NCI-H460 (cell line): ENCODE measurements around the gene PRSS23. TPM values are rescaled to one million over a fixed set of nuclear protein-coding genes. Genes with fewer than 3 reads are reported as not detected.
A peak's percentile ranks its signal among the peaks of the same experiment; 100 is the strongest.
"Not testable (repeated sequence)": the region's sequence is repeated elsewhere in the genome, so short reads cannot be mapped to it uniquely, and the experiment has no call there.

ENCODE experiments used
- DNase-seq: peaks from one replicate; pipeline ENCODE4 v3.0.0-alpha.2; 2016; ENCODE audit warnings: low read depth; ENCODE audit errors: extremely low read depth
- total RNA-seq: library from RNA; depleted of rRNA; stranded (reverse); fragments of >200 nt; shearing (Covaris generic); gene quantifications from 2 replicates; pipeline ENCODE4 v1.2.3, GENCODE V29; 2014; rRNA removed

The PRSS23 gene
- total RNA-seq, 1 experiment from 2014 or later: 180 TPM

DNA sequence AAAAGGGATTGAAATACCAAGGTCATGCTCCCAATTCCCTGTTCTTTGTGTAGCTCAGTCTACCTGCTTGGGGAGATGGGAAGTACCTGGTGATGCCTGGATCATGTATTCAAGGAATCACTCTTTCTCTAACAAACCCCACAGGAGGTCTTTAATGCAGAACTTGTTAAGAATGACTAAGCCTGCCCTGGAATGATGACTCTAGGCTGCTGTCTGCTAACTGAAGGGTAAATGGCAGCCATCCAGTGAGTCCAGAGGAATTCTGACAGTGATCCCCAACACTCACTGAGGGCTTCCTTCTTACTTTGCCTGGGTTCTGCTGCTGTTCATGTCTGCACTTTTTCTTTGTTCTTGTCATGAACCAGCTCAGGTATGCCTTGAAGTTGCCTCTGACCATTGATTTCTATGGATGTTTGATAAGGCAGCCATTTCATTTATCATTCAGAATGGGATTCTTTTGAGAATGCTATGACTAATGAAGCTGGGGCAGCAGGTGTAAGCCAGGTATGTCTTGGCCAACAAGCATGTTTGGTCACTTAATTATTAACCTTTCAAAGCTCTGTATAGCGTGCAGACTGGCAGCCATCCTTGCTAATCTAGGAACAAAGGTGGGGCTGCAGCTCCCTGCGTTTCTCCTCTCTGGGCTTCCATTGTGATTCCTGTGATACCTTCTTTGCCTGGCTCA, 11.4 kb downstream of the PRSS23 start:
- DNase-seq: no peak

DNA sequence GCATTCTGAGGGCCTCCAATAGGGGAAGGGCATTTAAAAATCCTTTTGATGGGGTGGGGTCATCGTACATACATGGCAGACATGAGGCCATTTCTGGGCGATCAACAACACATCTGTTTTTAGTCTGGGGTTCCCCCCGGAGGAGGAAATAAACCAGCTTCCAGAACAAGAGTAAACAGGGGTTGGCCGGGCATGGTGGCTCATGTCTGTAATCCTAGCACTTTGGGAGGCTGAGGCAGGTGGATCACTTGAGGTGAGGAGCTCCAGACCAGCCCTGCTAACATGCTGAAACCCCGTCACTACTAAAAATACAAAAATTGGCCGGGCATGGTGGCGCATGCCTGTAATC, 12.0 kb downstream of the PRSS23 start:
- no peak for DNase-seq

DNA sequence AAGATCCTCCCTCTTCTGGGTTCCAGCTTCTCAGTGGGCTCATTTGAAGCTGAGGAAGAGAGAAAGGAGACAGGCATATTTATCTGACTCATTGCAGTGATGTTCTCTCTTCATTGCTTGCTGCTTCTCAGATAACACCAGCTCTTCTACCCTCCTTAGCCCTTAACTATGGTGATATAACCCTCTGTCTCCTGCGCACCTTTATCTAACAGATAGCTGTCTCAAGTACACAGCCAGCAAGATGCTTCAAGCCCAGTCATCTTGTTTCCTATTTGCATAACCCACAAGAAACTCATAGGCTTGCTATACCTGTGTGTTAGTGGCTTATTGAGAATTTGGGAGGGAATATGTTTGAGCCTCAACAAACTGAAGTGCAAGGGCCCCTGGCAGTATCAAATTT, 12.6 kb downstream of the PRSS23 start:
- no peak for DNase-seq

DNA sequence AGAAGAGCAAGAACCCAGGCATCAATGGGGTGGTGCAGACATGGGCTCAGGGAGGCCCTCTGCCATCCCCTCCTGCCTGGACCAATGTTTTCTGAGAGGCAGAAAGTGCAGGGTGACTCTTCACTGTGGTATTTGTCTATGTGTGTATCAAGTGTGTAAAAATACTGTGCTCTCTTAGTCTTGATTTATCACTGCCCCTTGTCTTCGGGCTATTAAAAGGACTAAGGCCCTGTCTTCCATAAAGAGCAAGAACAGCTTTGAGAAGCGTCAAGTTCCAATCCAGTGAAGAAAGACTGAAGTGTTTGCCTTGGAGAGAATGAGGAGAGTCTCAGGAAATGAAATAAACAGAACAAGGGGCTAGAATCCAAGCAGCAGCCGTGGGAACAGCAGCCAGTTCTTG, 14.4 kb downstream of the PRSS23 start:
- DNase-seq: no peak

DNA sequence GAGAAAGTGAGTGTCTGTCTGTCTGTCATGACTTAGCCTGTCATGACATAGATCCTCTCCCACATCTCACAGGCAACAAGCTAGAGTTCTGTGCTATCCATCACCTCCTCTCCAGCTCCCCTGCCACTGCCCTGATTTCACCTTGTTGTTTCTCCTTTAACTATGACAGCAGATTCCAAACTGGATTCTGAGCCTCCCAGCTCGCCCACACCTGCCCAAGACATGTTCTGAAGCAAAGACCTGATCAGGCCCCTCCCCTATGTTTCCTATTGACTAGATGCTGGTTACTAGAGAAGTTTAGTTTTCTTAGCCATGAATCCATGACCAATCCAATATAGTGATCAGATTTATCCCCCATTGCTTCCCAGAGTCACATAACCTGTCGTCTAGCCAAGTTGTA, 15.4 kb downstream of the PRSS23 start:
- DNase-seq: no peak

DNA sequence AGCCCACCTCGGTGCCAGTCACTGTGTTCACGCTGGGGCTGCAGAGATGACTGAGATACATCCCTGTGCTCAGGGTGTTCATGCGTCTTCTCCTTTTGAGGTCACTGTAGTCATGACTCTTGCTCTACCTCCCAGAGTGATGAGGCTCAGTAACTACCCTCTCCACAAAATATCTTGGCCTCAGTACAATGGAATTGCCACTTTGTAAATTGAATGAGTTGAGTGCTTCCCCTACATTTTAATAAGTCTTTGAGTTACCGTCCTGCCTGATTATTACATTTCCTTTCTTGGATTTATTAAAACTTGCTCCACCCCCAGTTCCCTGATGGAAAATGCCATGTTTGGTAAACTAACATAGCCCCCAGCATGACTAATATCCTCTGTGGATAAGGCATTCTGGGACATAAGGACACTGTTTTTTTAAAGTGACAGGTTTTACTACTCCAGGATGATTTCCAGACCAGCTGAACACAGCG, 15.9 kb downstream of the PRSS23 start:
- no peak for DNase-seq

DNA sequence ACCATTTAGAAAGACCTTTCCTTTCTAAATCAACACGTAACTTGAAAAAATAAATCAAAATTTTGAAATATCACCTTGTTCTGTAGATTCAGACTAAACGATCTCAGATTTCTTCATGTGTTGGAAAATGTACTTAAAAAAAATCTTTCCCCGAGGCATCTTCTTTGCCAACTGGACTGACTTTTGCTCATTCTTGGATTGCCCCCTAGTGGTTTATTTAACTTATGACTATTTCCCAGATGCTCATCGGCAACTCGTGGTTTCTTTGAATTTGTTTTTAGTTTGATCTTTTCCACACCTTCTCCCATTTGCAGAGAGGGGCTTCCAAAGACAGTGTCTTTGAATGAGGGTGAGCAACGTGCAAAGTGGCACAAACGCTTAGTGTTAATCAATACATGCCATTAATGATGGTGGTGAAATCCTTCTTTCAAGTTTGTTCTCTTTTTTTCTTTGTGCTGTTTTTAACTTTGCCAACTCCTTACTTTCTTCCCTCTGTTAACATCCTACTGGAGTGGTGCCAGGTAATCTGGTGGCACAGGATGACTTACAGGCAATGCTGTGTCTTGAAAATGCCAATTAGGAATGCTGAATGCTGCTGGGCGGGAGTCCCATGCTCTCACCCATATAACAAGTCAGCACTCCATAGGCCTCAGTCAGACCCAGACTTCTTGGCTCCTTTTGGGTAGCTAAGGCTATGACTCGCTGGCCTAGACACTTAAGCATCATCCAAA, 18.3 kb downstream of the PRSS23 start:
- peak; percentile 67 for DNase-seq

DNA sequence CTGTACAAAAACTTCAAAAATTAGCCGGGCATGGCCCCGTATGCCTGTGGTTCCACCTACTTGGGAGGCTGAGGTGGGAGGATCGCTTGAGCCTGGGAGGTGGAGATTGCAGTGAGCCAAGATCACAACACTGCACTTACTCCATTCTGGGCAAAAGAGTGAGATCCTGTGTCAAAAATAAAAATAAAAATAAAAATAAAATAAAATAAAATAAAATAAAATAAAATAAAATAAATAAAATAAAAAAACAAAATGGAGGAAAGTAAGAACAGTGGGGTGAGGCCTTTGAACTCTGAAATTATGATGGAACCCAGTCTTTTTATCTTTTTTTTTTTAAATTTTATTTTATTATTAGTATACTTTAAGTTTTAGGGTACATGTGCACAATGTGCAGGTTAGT, 23.8 kb downstream of the PRSS23 start:
- DNase-seq: not testable (repeated sequence)

DNA sequence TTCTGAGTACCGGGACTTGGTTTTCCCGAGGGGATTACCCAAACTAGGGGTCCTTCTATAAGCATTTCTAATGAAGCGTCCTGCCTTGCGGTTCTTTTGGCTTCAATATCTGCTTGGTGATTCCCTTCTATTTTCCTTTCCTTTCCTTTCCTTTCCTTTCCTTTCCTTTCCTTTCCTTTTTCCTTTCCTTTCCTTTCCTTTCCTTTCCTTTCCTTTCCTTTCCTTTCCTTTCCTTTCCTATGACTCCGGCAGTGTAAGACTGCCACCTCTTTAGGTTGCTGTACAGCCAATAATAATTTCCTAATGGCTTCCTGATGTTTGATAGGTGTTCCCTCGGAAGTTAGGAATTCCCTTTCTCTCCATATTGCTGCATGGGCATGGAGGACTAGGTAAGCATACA, 34.0 kb downstream of the PRSS23 start:
- DNase-seq: not testable (repeated sequence)

DNA sequence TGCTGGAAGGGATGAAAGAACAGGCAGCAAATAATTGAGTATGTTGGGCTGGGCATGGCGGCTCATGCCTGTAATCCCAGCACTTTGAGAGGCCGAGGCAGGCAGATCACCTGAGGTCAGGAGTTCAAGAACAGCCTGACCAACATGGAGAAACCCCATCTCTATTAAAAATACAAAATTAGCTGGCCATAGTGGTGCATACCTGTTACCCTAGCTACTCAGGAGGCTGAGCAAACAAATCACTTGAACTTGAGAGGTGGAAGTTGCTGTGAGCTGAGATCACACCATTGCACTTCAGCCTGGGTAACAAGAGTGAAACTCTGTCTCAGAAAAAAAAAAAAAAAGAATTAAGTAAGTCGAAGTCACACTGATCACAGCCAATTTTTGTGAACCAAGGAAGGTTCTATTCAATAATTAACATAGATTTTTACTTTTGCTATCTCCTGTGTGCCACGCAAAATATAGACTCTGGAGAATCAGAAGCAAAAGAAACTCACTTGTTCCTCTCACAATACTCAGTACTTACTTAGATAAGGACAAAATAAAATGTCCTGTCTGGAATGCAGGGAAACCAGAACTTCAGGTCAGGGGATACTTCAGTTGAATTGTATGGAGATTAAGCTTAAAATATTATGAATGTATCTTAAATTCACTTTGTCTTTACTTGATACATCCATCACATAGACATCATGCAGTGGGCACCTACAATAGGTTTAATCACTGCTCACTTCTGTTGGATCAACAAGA, 44.6 kb downstream of the PRSS23 start:
- DNase-seq: not testable (repeated sequence)

DNA sequence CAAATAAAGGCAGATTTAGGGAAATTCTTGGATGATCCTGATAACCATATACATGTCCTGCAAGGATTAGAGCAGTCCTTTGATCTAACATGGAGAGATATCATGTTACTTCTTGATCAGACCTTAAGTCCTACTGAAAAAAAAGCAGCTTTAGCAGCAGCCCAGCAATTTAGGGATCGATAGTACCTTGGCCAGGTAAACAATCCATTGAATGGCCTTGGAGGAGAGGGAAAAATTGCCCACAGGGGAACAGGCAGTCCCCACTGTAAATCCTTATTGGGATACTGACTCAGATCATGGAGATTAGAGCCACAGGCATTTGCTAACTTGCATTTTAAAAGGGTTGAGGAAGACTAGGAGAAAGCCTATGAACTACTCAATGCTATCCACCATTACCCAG, 47.8 kb downstream of the PRSS23 start:
- no peak for DNase-seq

DNA sequence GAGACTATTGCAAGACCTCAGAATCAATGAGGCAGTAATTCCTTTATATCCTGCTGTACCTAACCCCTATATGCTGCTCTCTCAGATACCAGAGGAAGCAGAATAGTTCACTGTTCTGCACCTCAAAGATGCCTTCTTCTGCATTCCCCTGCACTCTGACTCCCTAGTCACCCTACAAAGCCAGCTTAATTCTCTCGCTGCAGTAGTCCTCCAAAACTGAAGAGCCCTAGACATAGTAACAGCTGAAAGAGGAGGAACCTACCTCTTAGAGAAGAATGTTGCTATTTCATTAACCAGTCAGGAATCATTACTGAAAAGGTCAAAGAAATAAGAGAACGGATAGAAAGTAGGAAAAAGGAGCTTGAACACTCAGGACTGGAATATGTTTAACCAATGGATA, 49.3 kb downstream of the PRSS23 start:
- DNase-seq: no peak

Other genes with a start within 250 kb of the PRSS23 start
- 13.0 and 26.7 TPM in 2 replicates for gene ME3, start 127.9 kb upstream of the PRSS23 start, total RNA-seq
- 22.9 and 27.3 TPM in 2 replicates for gene FZD4, start 154.9 kb downstream of the PRSS23 start, total RNA-seq
- gene TMEM135, start 237.4 kb downstream of the PRSS23 start, total RNA-seq: 18.5 and 20.8 TPM in 2 replicates